HG02938 (cell line): ENCODE data around the gene SARDH.

Experiments used
- ATAC-seq: cut with Tn5 transposase; IDR thresholded peaks from one replicate; pipeline ENCODE4 v1.9.1; 2021; ENCODE audit warnings: mild to moderate bottlenecking, moderate library complexity; ENCODE audit not compliant: unreplicated experiment

Gene SARDH

DNA sequence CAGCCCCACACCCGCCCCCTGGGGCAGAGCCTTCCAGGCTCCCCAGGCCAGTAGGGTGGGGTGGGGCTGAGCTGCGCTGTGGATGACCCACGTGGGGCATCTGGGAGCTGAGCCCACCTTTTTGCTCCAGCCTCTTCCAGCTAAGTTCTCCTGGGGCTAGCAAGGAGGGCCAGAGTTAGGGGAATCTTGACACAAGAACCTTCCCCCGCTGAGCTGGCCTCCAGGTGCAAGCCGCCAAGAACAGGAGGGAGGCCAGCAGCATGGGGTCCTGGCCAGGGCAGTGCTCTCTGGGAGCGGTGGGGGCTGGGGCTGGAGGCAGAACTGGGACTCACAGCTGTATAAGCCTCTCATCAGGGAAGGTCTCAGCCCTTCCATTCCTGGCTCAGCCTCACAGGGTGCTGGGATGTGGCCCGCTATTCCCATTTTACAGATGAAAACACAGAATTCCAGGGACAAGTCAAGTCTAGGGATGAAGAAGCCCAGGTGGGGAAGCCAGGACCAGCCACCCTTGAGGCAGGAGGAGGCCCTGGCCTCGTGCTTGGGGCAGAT, 21.5 kb downstream of the SARDH start:
- no peak for ATAC-seq

- no peak for ATAC-seq
Observed at GRCh38 chr9:133715866-133716563, 22.1 kb downstream of the SARDH start.

- no peak for ATAC-seq
Observed at GRCh38 chr9:133715295-133715865, 22.8 kb downstream of the SARDH start.

DNA sequence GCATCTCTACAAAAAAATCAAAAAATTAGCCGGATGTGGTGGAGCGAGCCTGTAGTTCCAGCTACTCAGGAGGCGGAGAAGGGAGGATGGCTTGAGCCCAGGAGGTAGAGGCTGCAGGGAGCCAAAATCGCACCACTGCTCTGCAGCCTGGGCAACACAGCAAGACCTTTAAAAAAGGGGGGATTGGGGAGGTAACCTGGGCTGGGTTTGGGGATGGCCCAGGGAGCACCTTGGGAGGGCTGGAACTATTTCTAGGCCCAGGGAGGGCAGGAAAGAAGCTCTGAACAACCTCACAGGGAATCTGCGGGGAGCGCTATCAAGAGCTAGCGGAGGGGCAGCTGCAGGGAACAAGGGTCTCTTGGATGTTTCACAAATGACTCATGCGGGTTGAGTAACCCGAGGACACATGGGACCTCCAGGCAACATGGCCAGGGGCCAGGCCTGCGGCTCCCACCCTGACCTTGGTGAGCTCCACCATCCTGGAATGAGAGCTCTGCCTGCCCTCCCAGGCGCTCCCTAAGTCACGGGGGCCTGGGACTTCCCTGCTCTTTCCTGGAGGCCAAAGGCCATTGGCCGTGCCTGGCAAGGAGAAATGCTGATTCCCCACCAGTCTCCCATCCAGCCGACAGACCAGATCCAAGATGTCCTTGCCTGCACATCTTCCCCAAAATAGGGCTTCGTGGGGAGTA, 23.4 kb downstream of the SARDH start:
- no peak for ATAC-seq

- ATAC-seq = no peak
Observed at GRCh38 chr9:133713960-133714495, 24.1 kb downstream of the SARDH start.

DNA sequence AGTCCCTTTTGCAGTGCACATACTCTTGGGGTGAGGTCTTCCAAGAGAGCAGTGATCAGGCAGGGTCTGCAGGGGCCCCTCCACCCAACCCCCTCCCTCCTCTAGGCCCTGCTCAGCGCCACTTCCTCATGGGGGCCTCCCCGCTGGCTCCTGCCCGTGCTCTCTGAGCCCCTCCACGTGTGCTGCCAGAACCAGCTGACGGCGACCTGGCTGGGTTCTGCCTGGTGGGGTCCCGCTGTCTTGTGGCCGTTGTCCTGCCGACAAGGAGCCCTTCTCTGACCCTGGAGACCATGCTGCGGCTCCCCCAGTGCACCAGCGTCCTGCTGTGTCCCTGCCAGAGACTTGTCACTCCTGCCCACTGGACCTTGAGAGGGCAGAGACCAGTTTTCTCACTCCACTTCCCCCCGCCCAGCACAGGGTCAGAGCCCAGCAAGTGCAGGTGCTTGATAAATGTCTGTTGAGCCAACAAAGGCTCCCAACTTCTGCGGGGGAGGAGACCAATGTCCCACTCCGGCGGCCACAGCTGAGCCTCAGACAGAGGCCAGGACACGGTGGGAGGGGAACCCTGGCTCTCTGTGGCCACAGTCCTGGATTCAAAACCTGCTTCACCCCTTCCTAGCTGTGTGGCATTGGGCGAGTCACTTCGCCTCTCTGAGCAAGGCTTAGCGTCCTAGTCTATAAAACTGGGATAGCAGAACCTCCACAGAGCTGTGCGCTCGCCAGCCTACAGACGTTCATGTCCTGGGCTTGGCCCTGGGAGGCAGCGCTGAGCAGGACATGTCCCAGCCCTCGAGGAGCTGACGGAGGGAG, 24.8 kb downstream of the SARDH start:
- no peak for ATAC-seq

- no peak for ATAC-seq
Observed at GRCh38 chr9:133712221-133713100, 25.7 kb downstream of the SARDH start.

DNA sequence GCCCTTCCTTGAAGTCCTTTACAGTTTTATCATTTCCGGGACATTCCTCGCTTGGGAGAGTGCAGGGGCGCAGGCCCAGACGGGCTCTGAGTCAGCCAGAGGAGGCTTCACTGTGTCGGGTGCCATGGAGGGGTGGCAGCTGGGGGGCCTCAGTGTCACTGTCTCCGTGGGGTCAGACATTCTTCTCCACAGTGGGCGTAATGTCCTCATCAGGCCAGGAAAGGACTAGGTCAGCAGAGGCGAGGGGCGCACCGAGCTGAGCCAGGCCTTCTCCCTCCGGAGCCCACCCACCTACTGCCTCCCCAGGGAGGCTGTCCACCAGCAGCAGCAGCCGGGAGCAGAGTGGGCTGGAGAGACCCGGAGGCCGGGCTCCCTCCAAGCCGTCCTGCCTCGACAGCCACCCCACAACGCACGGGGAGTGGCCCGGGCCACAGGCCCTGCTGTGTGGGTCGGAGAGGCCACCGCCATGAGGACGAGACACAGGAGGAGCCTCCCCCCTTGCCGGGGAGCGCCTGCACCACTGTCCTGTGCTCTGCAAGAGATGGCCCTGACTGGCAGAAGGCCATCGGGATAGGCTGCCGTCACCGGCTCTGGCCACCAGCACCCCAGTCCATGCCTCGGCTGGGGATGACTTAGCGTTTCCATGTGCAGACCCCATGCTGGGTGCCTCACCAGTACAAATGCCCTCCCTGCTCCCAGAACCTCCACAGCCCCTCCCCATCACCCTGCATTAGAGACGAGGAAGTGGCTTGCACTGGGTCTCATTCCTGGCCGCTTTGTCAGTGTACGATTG, 26.5 kb downstream of the SARDH start:
- ATAC-seq = no peak

DNA sequence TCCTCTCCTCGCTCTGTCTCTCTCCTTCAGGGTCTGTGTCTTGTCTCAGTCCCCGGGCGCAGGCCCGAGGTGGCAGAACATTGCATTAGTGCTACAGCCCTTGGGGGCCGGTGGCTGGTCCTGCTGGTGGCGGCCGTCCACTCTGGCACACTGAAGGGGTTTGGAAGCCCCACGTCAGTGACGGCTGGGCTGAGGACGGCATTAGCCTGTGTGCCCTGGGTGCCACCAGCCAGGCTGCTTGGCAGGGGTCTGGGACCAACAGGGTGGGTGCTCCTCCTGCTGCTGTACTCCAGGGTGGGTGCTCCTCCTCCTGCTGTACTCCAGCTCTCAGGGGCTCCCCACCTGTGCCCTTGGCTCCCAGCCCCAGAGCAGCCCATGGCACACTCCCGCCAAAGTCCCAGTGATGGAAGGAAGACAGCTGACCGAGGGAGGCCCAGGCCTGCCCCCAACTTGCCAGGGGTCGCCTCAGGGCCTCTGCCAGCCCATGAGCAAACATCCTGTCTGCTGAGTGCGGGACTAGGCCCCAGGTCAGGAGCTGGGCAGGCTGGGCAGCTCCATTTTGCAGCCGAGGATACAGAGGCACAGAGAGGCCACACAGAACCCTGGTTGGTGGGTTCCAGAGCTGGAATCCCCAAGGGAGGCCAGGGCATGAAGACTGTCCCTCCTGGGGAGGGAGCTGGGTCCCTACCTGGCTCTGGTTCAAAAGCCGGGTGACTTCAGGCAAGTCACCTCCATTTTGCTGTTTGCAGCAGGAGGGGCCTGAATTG, 27.3 kb downstream of the SARDH start:
- no peak for ATAC-seq

GRCh38 chr9:133709691-133710571, 28.2 kb downstream of the SARDH start:
- no peak for ATAC-seq

- ATAC-seq = no peak
Observed at GRCh38 chr9:133709015-133709611, 29.0 kb downstream of the SARDH start.

DNA sequence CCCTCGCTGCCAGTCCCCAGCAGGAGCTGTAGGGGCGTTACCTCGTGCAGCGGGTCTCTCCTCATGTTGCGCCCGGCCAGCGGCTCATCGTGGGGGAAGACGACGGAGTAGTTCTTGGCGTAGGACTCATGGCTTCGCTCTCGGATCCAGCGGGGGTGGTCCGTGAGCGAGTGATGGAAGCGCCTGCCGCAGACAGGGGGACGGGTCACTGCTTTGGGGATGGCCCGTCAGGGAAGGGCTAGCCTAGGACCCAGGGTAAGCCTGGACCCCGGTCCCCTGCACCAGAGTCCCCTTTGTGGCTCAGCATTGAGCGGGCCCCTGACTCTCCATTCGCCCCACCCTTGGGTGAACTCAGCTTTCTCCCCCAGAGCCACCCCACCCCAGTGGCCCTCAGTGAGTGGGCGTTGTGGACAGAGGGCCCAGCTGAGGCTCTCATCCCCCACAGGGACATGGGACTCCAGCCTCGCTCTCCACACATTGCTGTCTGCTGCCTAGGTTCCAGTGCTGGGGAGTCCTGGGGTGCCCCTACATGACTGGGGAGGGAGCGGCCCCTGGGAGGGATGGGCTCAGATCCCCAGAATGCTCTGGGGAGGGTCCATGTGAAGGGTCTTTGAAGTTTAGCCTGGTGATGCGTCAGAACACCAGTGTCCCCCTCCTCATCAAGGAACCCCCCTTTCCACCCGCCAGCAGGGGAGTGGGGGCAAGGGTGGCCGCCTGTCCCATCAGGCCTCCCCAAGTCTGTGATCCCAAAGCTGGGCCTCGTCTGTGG, 29.7 kb downstream of the SARDH start:
- no peak for ATAC-seq

- ATAC-seq = no peak
Observed at GRCh38 chr9:133707763-133708245, 30.3 kb downstream of the SARDH start.

GRCh38 chr9:133707065-133707762, 30.9 kb downstream of the SARDH start:
- no peak for ATAC-seq

DNA sequence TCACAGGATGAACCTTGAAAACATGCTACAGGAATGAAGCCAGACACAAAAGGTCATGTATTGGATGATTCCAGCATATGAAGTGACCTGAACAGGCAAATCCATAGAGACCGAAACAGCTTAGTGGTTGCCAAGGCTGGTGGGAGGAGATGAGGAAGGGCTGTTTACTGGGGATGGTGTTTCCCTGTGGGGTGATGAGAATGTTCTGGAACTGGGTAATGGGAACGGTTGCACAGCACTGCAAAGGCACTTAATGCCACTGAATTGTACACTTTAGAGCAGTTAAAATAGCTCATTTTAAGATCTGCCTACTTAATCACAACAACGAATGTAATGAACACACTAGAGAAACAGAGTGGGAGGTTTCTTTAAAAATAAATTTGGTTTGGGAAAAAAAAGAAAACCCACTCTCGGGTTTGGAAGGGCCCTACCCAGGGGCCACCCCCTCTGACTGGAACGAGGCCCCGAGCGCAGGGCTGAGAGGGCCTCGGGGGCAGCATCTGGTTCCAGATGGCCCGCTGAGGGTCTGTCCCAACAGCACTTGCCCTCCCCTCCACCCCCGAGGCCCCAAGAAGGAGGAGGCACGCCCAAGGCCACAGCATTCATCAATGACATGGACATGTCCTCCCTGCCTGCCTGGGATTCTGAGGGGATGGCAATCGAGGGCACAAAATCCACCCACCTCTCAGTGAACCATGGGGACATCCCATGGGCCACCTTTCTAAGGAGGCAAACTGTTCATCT, 31.7 kb downstream of the SARDH start:
- no peak for ATAC-seq
